BE2C (cell line): ENCODE data around the gene RHBG.

Source experiments
- DNase-seq: peaks from one replicate; pipeline ENCODE4 v3.0.0-alpha.2; 2020
- H3K27me3 ChIP-seq: fragments of 250-450 bp; sonication (Bioruptor Pico); 2 replicates; pipeline ENCODE4 v1.5.1; 2020; ENCODE audit warnings: mild to moderate bottlenecking
- H3K36me3 ChIP-seq: fragments of 250-450 bp; sonication (Bioruptor Pico); 2 replicates; pipeline ENCODE4 v1.5.1; 2020; ENCODE audit warnings: mild to moderate bottlenecking
- H3K4me1 ChIP-seq: fragments of 250-450 bp; sonication (Bioruptor Pico); 2 replicates; pipeline ENCODE4 v1.5.1; 2020
- H3K4me3 ChIP-seq: 2 replicates; pipeline ENCODE4 v1.5.1; 2011; ENCODE audit warnings: low read depth, low read length
- H3K9me3 ChIP-seq: fragments of 250-450 bp; sonication (Bioruptor Pico); 2 replicates; pipeline ENCODE4 v1.5.1; 2020
- CTCF ChIP-seq: IDR thresholded peaks from 2 replicates; pipeline ENCODE4 v1.5.1; 2012; ENCODE audit warnings: mild to moderate bottlenecking, low read depth, low read length

Gene RHBG

GRCh38 chr1:156376146-156376545 lies 7.1 kb downstream of the RHBG start:
- Histone ChIP-seq H3K27me3 (no peaks in the 10 kb centered on the region), H3K36me3 (no peaks in the 10 kb centered on the region), H3K4me1 (peaks cover 10% of the 10 kb centered on the region), H3K4me3 (no peak overlapping the region), H3K9me3 (no peaks in the 10 kb centered on the region)
- no peak for DNase-seq
- no peak for TF ChIP-seq CTCF

- DNase-seq: no peak
- Histone ChIP-seq H3K4me3 (no peak overlapping the region), H3K9me3 (no peaks in the 10 kb centered on the region), H3K27me3 (no peaks in the 10 kb centered on the region), H3K36me3 (no peaks in the 10 kb centered on the region), H3K4me1 (0 out of 2 replicates have a peak, but pooled peaks cover 4% of the 10 kb centered on the region)
- TF ChIP-seq CTCF: no peak
These were observed 8.2 kb downstream of the RHBG start for GRCh38 chr1:156376958-156377919.

- TF ChIP-seq CTCF: no peak
- H3K4me3 ChIP-seq: no peak overlapping the region
- no peak for DNase-seq
- 0 out of 2 replicates have a peak, but pooled peaks cover 4% of the 10 kb centered on the region for H3K4me1 ChIP-seq
- no peaks in the 10 kb centered on the region for H3K36me3 ChIP-seq
- no peaks in the 10 kb centered on the region for H3K9me3 ChIP-seq
- no peaks in the 10 kb centered on the region for H3K27me3 ChIP-seq
These were observed 9.5 kb downstream of the RHBG start for GRCh38 chr1:156378557-156378956.

GRCh38 chr1:156379420-156380165 lies 10.6 kb downstream of the RHBG start:
- H3K4me3 ChIP-seq: no peak overlapping the region
- H3K27me3 ChIP-seq: no peaks in the 10 kb centered on the region
- H3K36me3 ChIP-seq: no peaks in the 10 kb centered on the region
- 0 out of 2 replicates have a peak, but pooled peaks cover 4% of the 10 kb centered on the region for H3K4me1 ChIP-seq
- no peak for TF ChIP-seq CTCF
- no peaks in the 10 kb centered on the region for H3K9me3 ChIP-seq
- no peak for DNase-seq

GRCh38 chr1:156382561-156382960 lies 13.6 kb downstream of the RHBG start:
- DNase-seq: no peak
- Histone ChIP-seq H3K9me3 (no peaks in the 10 kb centered on the region), H3K36me3 (no peaks in the 10 kb centered on the region), H3K4me1 (peaks cover 8% of the 10 kb centered on the region), H3K27me3 (no peaks in the 10 kb centered on the region), H3K4me3 (no peak overlapping the region)
- no peak for TF ChIP-seq CTCF
